Measurements from ENCODE around the gene ABHD8. TPM values are rescaled to one million over a fixed set of nuclear protein-coding genes. Genes with fewer than 3 reads are reported as not detected.

Gene ABHD8
- total RNA-seq, 3 donors from 2014 or later = 3.6 to 4.5 (median 3.7) TPM

DNA sequence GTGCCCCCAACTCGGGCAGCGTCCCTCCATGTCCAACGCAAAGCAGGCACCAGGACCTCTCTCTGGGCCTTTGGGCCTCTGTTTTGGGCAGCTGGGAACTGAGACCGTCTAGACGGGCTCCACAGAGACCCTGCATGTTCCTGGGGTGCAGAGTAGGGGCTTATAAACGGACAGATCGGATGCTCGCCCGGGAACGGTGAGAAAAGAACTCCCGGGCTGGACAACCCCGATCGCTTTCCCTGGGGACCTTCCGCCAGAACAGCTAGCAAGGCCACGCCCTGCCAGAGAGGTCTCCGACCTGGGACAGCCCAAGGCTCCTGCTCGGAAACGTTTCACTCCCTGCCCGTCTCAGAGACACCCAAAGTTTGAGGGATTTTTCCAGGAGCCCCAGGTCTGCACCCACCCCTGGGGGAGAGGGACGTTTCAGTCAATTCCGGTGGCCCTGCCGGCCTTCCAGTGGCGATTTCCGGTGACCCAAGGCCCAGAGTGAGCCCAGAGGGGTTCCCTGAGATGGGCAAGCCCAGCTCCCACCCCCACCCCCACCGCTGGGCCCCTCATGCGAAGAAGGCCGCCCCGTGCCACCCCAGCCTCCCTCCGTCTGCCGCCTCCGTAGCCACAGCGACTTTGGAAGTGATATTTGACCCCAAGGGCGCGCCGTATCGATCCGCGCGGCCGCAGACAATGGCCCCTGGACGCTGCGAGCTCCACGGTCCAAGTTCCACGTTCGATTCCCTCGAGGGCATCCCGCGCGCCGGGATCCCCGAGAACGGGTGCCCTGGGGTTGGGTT lies 59.2 kb downstream of the ABHD8 start:
- ATAC-seq = no peak
- Mint-ChIP-seq H3K4me3 (peak overlapping the region; percentile 70), H3K27me3 (ENCODE audit: low read depth) (peaks cover 3% of the 10 kb centered on the region), H3K36me3 (ENCODE audit: insufficient read depth) (no peaks in the 10 kb centered on the region), H3K4me1 (ENCODE audit: low read depth) (peaks cover 5% of the 10 kb centered on the region), H3K9me3 (no peaks in the 10 kb centered on the region)
- no peak for DNase-seq

DNA sequence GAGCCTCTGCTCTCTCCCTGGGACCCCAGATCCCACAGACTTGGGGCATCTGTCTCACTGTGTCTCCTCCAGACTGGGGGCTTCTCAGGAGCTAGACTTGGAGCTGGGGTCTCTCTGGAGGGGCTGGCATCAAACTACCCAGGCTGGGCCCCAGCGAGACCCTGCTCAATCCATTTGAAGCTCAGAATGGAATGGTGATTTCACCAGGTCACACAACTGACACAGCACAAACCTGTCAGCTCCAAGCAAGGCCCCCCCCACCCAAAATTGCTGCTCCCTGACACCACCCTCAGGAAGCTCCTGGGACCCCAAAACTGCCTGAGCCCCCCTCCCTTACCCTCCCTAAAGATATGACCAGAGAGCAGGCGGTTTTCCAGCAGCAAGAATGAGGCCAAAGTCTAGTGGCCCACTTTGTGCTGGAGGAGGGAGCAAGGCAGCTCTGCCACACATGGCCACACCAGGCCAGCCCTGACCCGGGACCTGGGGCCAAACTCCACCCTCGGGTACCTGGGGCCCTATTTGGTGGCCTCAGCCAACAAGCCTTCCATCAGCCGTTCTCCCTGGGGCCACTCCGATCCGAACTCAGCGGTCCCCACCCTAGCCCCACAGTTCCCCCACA lies 59.9 kb downstream of the ABHD8 start:
- ATAC-seq (no peak), DNase-seq (no peak)
- Mint-ChIP-seq H3K27me3 (ENCODE audit: low read depth) (peaks cover 3% of the 10 kb centered on the region), H3K9me3 (no peaks in the 10 kb centered on the region), H3K4me1 (ENCODE audit: low read depth) (peaks cover 5% of the 10 kb centered on the region), H3K36me3 (ENCODE audit: insufficient read depth) (no peaks in the 10 kb centered on the region), H3K4me3 (peak overlapping the region; percentile 70)

DNA sequence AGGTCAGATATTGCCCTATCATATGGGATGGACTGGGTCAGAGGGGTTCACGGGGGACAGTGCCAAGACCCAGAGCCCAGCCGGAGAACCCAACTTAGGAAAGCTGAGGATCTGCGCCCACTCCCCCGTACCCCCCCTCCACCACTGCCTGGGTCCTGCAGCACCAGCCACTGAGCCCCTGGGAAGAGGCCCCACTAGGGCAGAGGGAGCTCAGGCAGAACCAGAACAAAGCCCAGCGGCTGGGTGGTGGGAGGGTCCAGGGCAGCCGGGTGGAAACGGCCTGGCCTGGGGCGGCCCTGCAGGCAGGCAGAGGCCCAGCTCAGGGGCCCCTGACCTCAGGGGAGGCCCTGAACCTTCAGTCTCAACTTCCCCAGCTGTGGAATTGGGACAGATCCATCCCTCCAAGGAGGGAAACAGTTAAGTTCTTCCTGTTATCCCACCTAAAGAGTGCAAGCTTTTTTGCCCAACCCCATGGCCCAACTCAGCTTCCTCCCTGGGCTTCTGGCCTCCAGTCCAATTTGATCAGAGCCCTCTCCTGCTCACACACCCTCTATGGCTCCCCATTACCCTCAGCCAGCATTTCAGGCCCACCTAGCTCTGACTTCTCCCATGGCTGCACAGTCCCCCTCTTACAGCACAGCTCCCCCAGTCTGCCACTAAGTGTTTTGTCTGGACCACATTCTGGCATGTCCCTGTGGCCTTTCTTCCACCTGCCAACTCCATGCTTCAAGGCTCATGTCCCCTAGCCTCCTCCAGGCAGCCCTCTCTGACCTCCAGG lies 60.6 kb downstream of the ABHD8 start:
- no peak for DNase-seq
- H3K4me1 Mint-ChIP-seq (ENCODE audit: low read depth) = peaks cover 5% of the 10 kb centered on the region
- no peaks in the 10 kb centered on the region for H3K36me3 Mint-ChIP-seq (ENCODE audit: insufficient read depth)
- ATAC-seq = no peak
- H3K27me3 Mint-ChIP-seq (ENCODE audit: low read depth) = no peaks in the 10 kb centered on the region
- no peaks in the 10 kb centered on the region for H3K9me3 Mint-ChIP-seq
- no peak overlapping the region for H3K4me3 Mint-ChIP-seq

Other genes starting within 250 kb of the ABHD8 start
- 10 to 100 TPM; 21.5 to 29.3 (median 28.3) TPM for gene HAUS8, start 228.0 kb downstream of the ABHD8 start, total RNA-seq
- 100 to 1,000 TPM in 1 of 3 donors, 10 to 100 TPM in 2; 82.6 to 104 (median 91.4) TPM for gene MYO9B, start 227.6 kb downstream of the ABHD8 start, total RNA-seq
- 10 to 100 TPM; 35.9 to 47.3 (median 46.6) TPM for gene USE1, start 88.1 kb downstream of the ABHD8 start, total RNA-seq
- 1 to 10 TPM; 5.0 to 8.0 (median 5.4) TPM for gene OCEL1, start 77.2 kb downstream of the ABHD8 start, total RNA-seq
- gene NR2F6, start 57.5 kb downstream of the ABHD8 start, total RNA-seq = 10 to 100 TPM; 10.1 to 14.4 (median 13.6) TPM
- gene USHBP1, start 38.7 kb downstream of the ABHD8 start, total RNA-seq = under 1 TPM in 1 of 3 donors, not detected in 2; 0.19 TPM
- gene BABAM1, start 36.0 kb downstream of the ABHD8 start, total RNA-seq = 100 to 1,000 TPM; 124 to 130 (median 128) TPM
- 10 to 100 TPM in 2 of 3 donors, 1 to 10 TPM in 1; 7.6 to 19.0 (median 18.1) TPM for gene ANKLE1, start 21.5 kb downstream of the ABHD8 start, total RNA-seq
- gene MRPL34, start 2.4 kb upstream of the ABHD8 start, total RNA-seq = 100 to 1,000 TPM; 111 to 137 (median 126) TPM
- 10 to 100 TPM; 53.1 to 58.1 (median 53.4) TPM for gene DDA1, start 6.1 kb upstream of the ABHD8 start, total RNA-seq
- 1 to 10 TPM; 2.8 to 3.0 (median 2.9) TPM for gene ANO8, start 31.4 kb upstream of the ABHD8 start, total RNA-seq
- gene GTPBP3, start 34.1 kb upstream of the ABHD8 start, total RNA-seq = 100 to 1,000 TPM in 2 of 3 donors, 10 to 100 TPM in 1; 96.4 to 122 (median 106) TPM
- under 1 TPM in 1 of 3 donors, not detected in 2; 0.18 TPM for gene PLVAP, start 73.9 kb upstream of the ABHD8 start, total RNA-seq
- under 1 TPM; 0.24 to 0.53 (median 0.46) TPM for gene CCDC194, start 90.8 kb upstream of the ABHD8 start, total RNA-seq
- gene BST2, start 102.2 kb upstream of the ABHD8 start, total RNA-seq = 100 to 1,000 TPM in 2 of 3 donors, 10 to 100 TPM in 1; 85.9 to 120 (median 105) TPM
- 10 to 100 TPM; 37.3 to 43.3 (median 38.6) TPM for gene MVB12A, start 116.6 kb upstream of the ABHD8 start, total RNA-seq
- not detected for gene TMEM221, start 145.2 kb upstream of the ABHD8 start, total RNA-seq
- gene NXNL1, start 157.5 kb upstream of the ABHD8 start, total RNA-seq = not detected
- 1 to 10 TPM; 1.5 to 2.1 (median 2.0) TPM for gene SLC27A1, start 167.1 kb upstream of the ABHD8 start, total RNA-seq
- 10 to 100 TPM; 59.4 to 61.6 (median 60.9) TPM for gene PGLS, start 208.2 kb upstream of the ABHD8 start, total RNA-seq